GM18511 (cell line): ENCODE data around the gene PHACTR3.

ENCODE experiments used
- ATAC-seq: cut with Tn5 transposase; IDR thresholded peaks from one replicate; pipeline ENCODE4 v1.9.1; 2021; ENCODE audit warnings: mild to moderate bottlenecking, moderate library complexity; ENCODE audit not compliant: unreplicated experiment

The PHACTR3 gene

GRCh38 chr20:59667981-59668515 lies 63.7 kb downstream of the PHACTR3 start:
- no peak for ATAC-seq

- no peak for ATAC-seq
Observed at GRCh38 chr20:59668926-59669850, 64.8 kb downstream of the PHACTR3 start.

GRCh38 chr20:59670786-59671492 lies 66.6 kb downstream of the PHACTR3 start:
- no peak for ATAC-seq

DNA sequence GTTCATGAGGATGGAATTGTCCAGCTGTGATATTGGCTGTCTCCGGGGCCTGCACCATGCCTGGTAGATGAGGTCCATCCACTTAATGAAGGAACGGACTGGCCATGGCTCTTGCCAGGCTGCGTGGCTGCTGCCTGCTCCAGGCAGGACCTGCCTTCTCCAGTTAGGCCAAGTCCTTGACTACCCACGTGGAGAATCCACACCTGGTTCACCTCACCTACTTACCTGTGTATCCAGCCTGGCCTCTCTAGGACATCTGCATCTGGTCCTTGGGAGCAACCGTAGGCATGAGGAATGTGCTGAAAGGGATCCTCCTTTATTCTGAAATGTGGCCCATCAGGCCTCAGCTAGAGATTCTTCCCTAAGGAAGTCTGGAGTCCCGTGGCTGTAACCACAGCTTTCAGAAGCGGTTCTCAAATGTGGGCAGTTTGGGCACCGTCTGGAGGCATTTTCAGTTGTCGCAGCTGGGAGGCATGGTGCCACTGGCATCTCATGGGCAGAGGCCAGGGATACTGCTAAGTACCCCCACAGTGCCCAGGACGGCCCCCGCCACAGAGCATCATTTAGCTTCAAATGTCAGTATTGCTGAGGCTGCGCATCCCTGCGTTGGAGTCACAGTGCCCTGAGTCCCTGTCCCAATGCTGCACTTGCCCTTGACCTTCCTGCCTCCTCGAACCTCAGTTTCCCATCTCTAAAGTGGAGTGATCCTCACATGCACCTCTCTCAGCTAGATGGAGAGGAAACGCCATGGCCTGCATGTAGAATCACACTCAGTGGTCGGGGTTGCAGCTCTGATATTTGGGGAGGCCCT lies 67.5 kb downstream of the PHACTR3 start:
- ATAC-seq, result no peak

DNA sequence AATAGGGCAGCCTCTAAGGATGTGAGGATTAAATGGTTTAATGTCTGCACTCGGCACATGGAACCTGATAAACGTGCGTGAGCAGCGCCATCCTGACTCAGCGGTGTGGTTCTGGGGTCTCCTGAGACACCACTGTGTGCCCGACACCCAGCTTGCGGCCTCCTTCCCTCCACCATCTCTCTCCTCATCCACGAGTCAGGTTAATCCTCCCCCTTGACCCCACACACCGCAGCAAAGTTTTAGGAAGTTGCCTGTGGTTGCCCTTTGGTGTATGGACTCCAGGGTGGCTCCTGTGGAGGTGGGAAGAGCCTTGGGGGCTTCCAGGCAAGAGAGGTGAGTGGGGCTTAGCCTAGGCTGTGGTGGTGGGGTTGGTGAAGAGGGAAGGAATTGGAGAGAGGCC lies 68.2 kb downstream of the PHACTR3 start:
- no peak for ATAC-seq

DNA sequence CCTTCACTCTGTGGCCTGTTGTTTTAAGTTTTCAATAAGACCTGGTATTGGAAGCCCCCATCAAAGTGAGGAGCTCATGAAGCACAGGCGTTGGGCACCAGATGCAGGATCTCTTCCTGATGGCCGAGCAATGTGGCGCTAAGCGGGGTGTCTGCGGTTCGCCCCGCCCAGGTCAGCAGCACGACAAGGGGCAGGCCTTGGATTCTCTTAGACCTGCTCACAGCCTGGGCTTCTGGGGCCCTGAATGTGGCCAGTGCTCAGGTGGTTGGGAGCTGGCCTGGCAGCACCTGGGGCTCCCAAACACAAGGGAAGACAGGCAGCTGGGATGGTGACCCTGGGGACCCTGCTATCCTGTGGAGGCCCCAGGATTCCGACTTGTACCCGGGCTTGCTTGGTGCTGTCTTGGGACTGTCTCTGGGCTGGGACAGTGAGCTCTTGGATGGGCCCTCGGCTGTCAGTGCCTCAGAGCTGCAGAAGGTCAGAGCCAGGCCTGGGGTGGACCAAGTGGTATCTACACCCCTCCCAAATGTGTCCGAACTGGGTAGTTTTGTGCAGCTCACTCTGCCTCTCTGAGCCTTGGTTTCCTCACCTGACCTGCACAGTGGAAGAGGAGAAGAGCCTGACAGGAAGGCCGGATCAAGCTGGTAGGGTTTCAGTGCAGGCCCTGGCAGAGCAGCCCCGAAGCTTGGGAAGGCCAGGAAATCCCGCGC lies 69.1 kb downstream of the PHACTR3 start:
- ATAC-seq, result no peak

- ATAC-seq, result no peak
Observed at GRCh38 chr20:59673998-59674445, 69.7 kb downstream of the PHACTR3 start.

DNA sequence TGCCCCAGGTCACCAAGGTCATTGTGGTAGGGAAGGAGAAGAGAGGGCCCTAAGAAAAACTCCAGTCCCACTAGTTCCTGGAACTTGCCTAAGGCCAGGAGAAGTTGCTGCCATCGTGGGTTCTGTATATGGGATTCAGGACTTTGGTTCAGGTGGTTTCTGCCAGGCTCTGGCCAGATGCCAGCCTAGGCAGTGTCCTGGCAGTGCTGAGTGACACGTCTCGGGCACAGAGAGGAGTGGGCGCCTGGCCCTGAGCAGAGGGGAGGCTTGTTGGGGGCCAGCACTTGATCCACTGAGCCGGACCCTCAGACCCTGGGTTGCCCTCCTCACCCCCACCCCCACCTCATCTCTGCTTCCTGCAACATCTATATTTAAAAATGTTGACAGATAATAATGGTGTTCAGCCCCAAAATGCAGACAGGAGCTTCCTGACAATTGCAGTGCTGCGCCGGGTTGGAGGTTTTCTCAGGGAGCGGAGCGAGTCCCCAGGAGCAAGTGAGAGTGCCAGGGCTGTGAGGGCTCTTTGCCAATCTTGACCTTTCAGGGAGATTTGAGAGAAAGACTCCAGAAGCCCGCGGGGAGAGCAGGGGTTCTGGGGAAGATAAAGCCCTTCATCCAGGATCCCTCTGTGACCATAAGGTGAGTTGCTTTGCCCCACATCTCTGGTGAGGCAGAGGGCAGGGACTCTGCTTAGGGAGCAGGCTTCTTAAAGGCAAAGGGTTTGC lies 71.9 kb downstream of the PHACTR3 start:
- no peak for ATAC-seq

DNA sequence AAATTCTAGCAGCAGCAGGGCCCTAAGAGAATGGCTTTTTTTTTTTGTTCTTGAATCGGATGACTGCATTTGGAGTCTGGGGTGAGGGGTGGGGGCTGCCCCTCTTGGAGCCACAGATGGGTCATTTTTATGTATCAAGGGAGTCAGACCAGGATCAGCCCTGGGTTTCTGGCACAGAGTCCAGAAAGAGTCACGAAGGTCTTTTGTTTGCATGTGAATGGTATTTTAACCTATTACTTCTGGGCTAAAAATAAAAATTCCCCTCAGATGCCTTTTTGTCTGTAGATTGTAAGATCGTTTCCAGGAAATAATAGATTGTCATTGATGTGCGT lies 72.5 kb downstream of the PHACTR3 start:
- ATAC-seq, result no peak

- no peak for ATAC-seq
Observed at GRCh38 chr20:59677586-59677985, 73.2 kb downstream of the PHACTR3 start.

GRCh38 chr20:59678288-59678687 lies 73.9 kb downstream of the PHACTR3 start:
- ATAC-seq, result no peak

DNA sequence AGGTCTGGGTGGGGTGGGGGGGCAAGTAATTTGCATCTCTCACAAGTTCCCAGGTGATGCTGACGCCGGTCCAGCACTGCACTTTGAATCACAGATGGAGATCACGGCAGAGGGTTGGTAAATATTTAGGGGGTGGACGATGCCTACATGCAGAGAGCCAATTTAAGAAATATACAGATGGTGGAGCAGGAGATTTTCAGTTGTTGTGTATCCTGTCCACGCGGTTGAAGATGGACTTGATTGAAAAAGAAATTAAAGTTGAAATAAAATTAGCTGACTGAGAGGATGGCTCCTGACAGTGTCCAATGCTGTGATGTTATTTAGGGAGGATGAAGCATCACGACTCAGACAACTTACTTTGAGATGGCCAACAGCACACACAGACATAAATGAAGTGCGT lies 74.6 kb downstream of the PHACTR3 start:
- no peak for ATAC-seq

DNA sequence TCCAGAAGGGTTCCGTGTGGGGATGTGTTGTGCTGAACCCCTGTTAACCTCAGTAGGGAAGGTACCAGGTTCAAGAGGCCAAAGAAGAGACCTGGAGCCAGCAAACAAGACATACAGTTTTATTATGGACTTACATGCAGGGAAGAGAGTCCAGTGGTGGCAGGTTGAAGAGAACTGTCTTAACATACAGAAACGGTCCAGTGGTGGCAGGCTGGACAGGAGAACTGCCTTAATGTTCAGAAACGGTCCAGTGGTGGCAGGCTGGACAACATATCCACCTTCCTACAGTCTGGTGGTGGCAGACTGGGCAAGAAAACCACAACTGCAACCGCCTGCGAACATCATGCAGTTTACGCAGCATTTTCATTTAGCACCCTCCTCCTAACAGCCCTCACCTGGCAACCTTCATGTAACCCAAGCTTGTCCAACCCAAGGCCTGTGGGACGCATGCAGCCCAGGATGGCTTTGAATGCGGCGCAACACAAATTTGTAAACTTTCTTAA lies 75.9 kb downstream of the PHACTR3 start:
- ATAC-seq, result no peak

- no peak for ATAC-seq
Observed at GRCh38 chr20:59680852-59681251, 76.5 kb downstream of the PHACTR3 start.

DNA sequence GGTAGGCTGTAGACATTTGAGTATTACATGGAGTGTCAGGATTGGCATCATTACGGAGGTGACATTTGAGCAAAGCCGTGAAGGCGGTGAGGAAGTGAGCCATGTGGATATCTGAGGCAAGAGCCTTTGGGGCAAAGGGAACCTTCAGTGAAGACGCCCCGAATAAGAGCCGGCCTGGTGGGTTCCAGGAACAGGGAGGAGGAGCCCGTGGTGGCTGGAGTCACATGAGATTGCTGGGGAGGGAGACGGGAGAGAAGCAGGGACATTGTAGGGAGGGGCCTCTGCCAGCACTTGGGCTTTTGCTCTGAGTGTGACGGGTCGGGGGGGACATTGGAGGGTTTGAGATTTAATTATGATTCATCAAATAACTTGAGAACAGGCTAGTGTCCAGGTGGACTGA lies 78.3 kb downstream of the PHACTR3 start:
- ATAC-seq, result no peak

- ATAC-seq, result no peak
Observed at GRCh38 chr20:59683181-59683580, 78.8 kb downstream of the PHACTR3 start.

DNA sequence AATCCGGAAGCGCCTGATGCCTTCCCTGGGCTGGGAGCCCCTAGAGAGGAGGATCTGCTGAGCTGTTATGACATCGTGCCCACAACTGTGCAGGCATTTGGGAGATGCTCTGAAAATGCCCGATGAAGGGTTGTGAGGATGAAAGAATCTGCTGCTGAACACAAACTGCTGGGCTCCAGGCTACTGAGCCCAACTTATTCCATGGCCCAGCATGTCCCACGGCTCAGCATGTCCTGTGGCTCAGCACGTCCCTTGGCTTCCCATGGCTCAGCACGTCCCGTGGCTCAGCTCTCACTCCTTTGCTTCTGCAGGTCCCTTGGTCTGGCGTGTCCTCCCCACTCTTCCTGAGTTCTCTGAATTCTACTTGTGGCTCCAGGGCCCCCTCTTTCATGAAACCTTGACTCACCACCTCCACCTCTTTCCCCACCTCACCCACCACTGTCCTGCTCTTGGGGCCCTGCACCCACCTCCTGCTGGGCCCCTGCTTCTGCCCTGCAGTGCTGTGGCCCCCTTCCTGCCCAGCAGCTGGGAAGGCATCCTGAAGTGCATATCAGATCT lies 80.4 kb downstream of the PHACTR3 start:
- ATAC-seq, result no peak

GRCh38 chr20:59686404-59687346 lies 82.3 kb downstream of the PHACTR3 start:
- no peak for ATAC-seq
